Measurements from ENCODE around the gene LETM1. TPM values are rescaled to one million over a fixed set of nuclear protein-coding genes. Genes with fewer than 3 reads are reported as not detected.

The LETM1 gene
- total and polyA plus RNA-seq, 2 of the 13 experiments (the other 11 are each of a cell fraction or from before 2014, with no cell fraction given), result 9.7 to 41.6 TPM

GRCh38 chr4:1795299-1796195 lies 60.4 kb downstream of the LETM1 start (continued):
- TF ChIP-seq ELF1 (CRISPR knock-in tag; IDR thresholded peaks at IDR 0.05) (no peak), ZNF296 (CRISPR knock-in tag; conservative IDR thresholded peaks at IDR 0.05) (peak; percentile 67; the same call in 1 of the 2 replicates), TBP (CRISPR knock-in tag; IDR thresholded peaks at IDR 0.05) (no peak), HES4 (CRISPR knock-in tag; IDR thresholded peaks at IDR 0.05; ENCODE audit: borderline replicate concordance) (no peak), SP4 (CRISPR knock-in tag; IDR thresholded peaks at IDR 0.05) (0 out of 2 replicates have a peak, but pooled peaks have one; percentile 41), MTA3 (CRISPR knock-in tag; IDR thresholded peaks at IDR 0.05) (no peak), CHD4 (IDR thresholded peaks at IDR 0.05; ENCODE audit: borderline replicate concordance, low read length) (peak; percentile 88; the same call in 1 of the 2 replicates), GABPB1 (CRISPR knock-in tag; IDR thresholded peaks at IDR 0.05) (peak; percentile 66), NR3C1 (CRISPR knock-in tag; IDR thresholded peaks at IDR 0.05) (no peak), SPEN (CRISPR knock-in tag; IDR thresholded peaks at IDR 0.05; ENCODE audit: low read depth) (0 out of 2 replicates have a peak, but pooled peaks have one; percentile 43), ZFX (CRISPR knock-in tag; IDR thresholded peaks at IDR 0.05; ENCODE audit: low read depth) (peak; percentile 86), NFKBIZ (CRISPR knock-in tag; IDR thresholded peaks at IDR 0.05) (peak; percentile 40), EZH2 (conservative IDR thresholded peaks at IDR 0.05; ENCODE audit: low read depth, low read length) (no peak)
- TF ChIP-seq, protein P1, sequence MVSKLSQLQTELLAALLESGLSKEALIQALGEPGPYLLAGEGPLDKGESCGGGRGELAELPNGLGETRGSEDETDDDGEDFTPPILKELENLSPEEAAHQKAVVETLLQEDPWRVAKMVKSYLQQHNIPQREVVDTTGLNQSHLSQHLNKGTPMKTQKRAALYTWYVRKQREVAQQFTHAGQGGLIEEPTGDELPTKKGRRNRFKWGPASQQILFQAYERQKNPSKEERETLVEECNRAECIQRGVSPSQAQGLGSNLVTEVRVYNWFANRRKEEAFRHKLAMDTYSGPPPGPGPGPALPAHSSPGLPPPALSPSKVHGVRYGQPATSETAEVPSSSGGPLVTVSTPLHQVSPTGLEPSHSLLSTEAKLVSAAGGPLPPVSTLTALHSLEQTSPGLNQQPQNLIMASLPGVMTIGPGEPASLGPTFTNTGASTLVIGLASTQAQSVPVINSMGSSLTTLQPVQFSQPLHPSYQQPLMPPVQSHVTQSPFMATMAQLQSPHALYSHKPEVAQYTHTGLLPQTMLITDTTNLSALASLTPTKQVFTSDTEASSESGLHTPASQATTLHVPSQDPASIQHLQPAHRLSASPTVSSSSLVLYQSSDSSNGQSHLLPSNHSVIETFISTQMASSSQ (IDR thresholded peaks at IDR 0.05; ENCODE audit: low read depth), result peak; percentile 93
- TF ChIP-seq, protein P1 (CRISPR knock-in tag; IDR thresholded peaks at IDR 0.05; ENCODE audit: borderline replicate concordance), result peak; percentile 98
- TF ChIP-seq, protein P2, sequence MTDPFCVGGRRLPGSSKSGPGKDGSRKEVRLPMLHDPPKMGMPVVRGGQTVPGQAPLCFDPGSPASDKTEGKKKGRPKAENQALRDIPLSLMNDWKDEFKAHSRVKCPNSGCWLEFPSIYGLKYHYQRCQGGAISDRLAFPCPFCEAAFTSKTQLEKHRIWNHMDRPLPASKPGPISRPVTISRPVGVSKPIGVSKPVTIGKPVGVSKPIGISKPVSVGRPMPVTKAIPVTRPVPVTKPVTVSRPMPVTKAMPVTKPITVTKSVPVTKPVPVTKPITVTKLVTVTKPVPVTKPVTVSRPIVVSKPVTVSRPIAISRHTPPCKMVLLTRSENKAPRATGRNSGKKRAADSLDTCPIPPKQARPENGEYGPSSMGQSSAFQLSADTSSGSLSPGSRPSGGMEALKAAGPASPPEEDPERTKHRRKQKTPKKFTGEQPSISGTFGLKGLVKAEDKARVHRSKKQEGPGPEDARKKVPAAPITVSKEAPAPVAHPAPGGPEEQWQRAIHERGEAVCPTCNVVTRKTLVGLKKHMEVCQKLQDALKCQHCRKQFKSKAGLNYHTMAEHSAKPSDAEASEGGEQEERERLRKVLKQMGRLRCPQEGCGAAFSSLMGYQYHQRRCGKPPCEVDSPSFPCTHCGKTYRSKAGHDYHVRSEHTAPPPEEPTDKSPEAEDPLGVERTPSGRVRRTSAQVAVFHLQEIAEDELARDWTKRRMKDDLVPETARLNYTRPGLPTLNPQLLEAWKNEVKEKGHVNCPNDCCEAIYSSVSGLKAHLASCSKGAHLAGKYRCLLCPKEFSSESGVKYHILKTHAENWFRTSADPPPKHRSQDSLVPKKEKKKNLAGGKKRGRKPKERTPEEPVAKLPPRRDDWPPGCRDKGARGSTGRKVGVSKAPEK (CRISPR knock-in tag; IDR thresholded peaks at IDR 0.05; ENCODE audit: borderline replicate concordance), result no peak; the same call in 1 of the 2 replicates
- TF ChIP-seq, protein P3, sequence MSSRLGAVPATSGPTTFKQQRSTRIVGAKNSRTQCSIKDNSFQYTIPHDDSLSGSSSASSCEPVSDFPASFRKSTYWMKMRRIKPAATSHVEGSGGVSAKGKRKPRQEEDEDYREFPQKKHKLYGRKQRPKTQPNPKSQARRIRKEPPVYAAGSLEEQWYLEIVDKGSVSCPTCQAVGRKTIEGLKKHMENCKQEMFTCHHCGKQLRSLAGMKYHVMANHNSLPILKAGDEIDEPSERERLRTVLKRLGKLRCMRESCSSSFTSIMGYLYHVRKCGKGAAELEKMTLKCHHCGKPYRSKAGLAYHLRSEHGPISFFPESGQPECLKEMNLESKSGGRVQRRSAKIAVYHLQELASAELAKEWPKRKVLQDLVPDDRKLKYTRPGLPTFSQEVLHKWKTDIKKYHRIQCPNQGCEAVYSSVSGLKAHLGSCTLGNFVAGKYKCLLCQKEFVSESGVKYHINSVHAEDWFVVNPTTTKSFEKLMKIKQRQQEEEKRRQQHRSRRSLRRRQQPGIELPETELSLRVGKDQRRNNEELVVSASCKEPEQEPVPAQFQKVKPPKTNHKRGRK (CRISPR knock-in tag; IDR thresholded peaks at IDR 0.05), result no peak
- TF ChIP-seq, protein P4, sequence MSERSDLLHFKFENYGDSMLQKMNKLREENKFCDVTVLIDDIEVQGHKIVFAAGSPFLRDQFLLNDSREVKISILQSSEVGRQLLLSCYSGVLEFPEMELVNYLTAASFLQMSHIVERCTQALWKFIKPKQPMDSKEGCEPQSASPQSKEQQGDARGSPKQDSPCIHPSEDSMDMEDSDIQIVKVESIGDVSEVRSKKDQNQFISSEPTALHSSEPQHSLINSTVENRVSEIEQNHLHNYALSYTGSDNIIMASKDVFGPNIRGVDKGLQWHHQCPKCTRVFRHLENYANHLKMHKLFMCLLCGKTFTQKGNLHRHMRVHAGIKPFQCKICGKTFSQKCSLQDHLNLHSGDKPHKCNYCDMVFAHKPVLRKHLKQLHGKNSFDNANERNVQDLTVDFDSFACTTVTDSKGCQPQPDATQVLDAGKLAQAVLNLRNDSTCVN (CRISPR knock-in tag; IDR thresholded peaks at IDR 0.05; ENCODE audit: borderline replicate concordance), result peak; percentile 33; the same call in 1 of the 2 replicates
